ENCODE data around the gene NYAP2.

Gene NYAP2

DNA sequence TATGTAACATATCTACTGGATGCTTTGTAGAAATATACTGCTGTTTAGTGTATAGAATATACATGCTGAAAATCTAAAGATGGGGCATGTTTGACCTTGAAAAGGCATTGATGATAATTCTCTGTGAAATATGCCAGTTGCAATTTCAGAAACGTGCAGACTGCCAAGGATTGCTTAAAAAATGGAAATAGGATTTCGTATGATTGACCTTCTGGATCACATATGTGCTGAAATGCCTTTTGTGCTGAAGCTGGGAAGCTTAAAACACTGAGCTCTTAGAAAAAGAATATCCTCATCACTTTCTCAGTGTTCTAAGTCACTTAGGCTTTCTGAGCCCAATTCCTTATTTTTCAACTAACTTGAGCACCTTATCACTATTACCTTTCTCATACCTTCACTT, 14.3 kb downstream of the NYAP2 start:
- TF ChIP-seq GATA3 (IDR thresholded peaks at IDR 0.05; ENCODE audit: low read depth, low read length), result no peak
- no peak for TF ChIP-seq GATA2 (IDR thresholded peaks at IDR 0.05; ENCODE audit: low read depth, low read length)

DNA sequence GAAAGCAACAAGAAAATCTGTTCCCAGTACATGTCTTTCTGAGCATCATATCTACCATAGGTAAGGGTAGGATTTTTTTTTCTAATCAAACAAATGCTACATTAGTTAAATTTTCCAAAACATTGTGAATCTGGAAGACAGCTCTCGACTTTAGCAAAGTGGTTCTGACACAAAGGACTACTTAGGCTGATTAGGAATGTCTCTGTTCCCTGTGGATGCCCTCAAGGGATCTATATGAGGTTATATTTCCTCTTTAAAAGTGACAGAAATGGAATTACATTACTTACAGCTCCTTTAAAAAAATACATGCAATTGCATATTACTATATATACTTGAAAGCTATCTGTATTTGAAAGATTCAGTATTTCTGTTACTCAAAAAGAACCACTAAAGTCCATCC, 15.4 kb downstream of the NYAP2 start:
- no peak for TF ChIP-seq GATA2 (IDR thresholded peaks at IDR 0.05; ENCODE audit: low read depth, low read length)
- TF ChIP-seq GATA3 (IDR thresholded peaks at IDR 0.05; ENCODE audit: low read depth, low read length), result no peak

DNA sequence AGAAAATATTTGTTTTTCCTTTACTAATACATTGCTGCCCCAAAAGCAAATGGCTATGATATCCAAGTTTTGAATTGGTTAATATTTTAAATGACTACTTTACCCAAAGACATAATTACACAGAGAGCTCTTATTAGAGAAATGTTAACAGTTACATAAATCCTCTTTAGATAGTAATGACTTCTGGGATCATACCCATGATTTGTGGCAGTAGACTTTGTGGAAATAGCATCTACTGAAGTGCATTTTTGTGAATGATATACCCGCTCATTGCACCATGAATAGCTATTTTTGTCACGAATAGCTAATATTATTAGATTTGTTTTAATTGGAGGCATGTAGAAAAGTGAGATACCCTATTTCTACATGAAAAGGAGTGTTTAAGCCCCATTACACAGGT, 15.8 kb downstream of the NYAP2 start:
- TF ChIP-seq GATA3 (IDR thresholded peaks at IDR 0.05; ENCODE audit: low read depth, low read length) (no peak), GATA2 (IDR thresholded peaks at IDR 0.05; ENCODE audit: low read depth, low read length) (no peak)

DNA sequence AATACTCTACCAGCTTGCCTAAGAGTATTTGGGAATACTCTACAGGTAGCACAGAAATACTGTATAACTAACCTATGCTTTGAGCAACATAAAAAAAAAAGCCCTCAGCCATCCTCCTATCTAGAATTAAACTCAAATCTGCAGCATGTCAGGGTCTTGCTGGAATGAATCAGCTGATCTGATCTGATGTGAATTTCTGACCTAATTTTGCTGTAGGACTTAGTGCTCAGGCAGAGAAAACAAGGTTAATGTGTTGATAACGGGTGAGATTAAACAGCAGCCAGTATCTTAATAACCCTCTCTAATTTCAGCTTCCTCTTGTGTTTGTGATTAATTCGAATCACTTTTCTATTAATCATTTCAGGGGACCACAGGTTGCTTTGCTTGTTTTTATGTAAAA, 16.3 kb downstream of the NYAP2 start:
- peak; percentile 96 for TF ChIP-seq GATA2 (IDR thresholded peaks at IDR 0.05; ENCODE audit: low read depth, low read length)
- peak; percentile 97 for TF ChIP-seq GATA3 (IDR thresholded peaks at IDR 0.05; ENCODE audit: low read depth, low read length)

DNA sequence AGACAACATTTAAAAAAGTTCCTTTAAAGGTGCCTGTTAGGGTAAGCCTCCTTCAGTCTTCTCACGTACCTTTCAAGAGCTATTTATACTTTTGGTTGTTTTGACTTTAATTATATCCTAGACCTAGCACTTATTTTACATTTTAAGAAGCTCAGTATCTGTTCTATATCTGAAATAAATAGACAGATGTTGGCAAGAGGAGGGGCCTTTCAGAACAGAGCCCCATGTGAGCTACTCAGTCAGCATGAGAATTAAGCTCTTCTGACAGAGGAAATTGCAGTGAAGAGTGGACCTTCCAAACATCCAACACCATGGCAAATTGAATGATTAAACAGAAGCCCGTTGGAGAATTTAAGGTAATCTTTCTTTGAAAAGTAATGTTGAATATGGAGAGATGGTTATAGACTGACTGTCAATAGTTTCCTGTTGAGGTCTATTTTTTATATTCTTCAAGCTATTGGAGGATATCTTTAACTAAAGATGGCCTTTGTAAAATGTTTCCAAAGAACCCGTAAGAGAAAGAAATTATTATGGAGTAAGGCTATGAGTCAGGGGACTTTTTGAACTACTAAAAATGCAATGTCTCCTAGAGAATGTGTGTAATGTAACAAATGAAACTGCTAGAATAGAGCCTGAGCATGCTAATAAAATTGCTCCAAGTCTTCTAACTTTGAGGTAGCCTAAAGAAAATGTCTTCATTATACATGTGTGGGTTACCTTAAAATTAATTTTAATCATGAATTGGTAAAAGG, 17.3 kb downstream of the NYAP2 start:
- no peak for TF ChIP-seq GATA3 (IDR thresholded peaks at IDR 0.05; ENCODE audit: low read depth, low read length)
- no peak for TF ChIP-seq GATA2 (IDR thresholded peaks at IDR 0.05; ENCODE audit: low read depth, low read length)

DNA sequence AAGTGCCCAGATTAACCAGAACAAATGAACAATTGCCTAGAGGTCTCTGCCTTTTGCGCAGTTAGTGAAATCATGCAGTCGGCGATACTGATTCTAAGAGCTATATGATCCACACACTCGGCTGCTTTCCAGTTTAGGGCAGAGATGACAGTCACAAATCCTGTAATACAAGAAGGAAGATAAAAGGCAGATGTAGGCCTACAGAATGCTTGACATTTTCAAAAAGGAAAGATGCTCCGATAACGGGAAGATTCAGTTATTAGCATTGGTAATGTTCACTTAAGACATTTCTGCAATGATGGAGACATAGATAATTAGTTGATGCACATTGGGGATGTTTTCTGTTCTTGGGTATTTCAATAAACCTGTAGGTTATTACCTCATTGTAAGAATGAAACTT, 19.5 kb downstream of the NYAP2 start:
- TF ChIP-seq GATA3 (IDR thresholded peaks at IDR 0.05; ENCODE audit: low read depth, low read length) (peak; percentile 76), GATA2 (IDR thresholded peaks at IDR 0.05; ENCODE audit: low read depth, low read length) (peak; percentile 64; the same call in 1 of the 2 replicates)

DNA sequence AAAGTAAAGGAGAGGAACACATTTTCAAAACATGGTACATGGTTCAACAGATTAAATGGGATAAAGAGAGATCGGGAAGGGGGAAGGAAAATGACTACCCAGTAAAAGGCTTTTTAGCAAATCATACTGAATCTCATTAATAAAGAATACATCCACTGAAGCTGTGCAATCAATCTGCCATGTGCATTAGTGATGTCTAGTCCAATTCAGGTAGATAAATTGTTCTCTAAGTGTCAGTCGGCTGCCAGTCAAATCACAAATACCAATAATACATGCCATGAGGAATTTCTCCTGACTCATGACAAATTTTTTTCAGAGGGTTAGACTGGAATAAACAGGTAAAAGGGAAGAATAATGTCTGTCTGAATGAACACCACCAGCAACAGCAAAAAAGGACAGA, 22.6 kb downstream of the NYAP2 start:
- no peak for TF ChIP-seq GATA3 (IDR thresholded peaks at IDR 0.05; ENCODE audit: low read depth, low read length)
- no peak for TF ChIP-seq GATA2 (IDR thresholded peaks at IDR 0.05; ENCODE audit: low read depth, low read length)

DNA sequence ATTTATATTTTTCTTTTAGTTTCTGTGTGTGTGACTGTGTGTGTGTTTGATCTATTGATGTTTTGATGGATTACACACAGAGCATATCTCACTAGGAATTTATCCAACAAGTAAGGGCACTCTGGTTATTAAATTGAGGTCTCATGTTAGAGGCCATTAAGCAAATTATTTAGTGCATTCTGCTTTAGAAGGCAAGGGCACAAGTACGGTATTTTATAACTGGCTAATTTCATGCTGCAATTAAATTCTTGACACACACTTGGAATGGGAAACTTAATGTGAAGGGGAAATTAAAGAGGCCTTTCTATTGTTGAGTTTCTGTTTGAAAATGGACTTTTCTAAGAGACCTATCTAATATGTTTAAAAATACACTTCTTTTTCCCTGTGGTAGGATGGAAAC, 25.8 kb downstream of the NYAP2 start:
- TF ChIP-seq GATA3 (IDR thresholded peaks at IDR 0.05; ENCODE audit: low read depth, low read length) (no peak), GATA2 (IDR thresholded peaks at IDR 0.05; ENCODE audit: low read depth, low read length) (no peak)

DNA sequence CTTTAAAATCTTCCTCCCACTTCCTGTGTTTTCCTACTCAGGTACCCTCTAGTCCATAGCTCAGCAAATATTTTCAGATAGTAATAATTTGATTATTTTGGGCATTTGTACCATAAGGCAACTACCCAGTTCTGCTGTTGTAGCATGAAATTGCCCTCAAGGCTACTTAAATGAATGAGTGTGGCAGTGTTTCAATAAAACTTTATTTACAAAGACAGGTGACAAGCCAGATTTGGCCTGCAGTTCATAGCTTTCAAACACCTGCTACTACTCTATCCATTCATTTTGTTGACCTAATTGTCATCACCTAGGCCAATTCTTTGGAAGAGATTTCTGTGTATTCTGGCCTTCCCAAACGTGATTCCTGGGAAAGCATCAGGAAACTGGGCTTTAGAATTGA, 28.9 kb downstream of the NYAP2 start:
- TF ChIP-seq GATA3 (IDR thresholded peaks at IDR 0.05; ENCODE audit: low read depth, low read length) (no peak), GATA2 (IDR thresholded peaks at IDR 0.05; ENCODE audit: low read depth, low read length) (no peak)

DNA sequence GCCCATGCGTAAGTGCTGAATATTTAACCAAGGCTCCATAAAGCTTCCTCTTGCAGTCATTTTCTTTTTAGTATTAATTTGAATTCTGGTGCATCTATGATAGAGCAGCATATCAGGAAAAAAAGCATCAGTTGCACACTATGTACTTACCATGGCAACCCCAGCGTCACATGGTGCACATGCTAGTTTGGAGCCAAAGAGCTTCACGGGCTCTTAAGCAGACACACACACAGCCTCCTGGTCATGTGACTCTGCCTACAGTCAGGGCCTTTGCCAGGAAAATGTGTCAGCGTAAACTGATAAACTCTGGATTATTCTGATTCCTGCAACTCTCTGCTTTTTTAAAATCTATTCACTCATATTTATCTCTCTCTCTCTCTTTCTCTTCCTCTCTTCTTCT, 30.2 kb downstream of the NYAP2 start:
- TF ChIP-seq GATA2 (IDR thresholded peaks at IDR 0.05; ENCODE audit: low read depth, low read length), result no peak

DNA sequence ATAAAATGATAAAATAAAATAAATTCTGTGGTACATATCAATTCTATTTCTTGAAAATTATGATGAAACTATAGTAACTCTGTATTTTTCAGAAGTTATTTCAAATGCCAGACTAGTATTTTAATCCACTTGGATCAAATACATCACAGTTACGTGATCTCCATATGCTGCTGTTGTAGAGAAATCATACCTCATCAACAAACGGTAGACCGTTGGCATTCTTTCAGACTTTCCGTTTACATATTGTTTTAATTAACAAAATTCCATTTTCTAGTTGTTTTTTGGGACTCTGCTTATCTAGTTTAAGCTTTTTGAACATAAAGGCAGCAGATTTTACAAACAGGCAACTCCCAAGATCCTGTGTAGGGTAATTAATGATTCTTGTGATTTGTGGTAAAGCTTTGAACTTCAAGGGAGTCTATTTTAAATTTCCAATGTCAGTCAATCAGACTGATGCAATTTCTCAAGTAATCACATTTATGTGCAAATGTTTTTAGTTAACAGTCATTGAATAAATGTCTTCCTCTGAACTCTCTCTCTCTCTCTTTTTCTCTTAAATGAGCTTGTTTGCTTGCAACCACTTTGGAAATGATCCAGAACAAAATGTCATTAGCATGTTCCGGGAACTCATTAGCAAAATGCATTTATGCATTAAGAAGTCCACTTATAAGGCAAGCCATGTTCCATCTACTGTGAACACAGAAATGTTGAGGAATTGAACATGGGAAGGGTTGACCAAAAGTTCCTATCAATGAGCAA, 31.8 kb downstream of the NYAP2 start:
- TF ChIP-seq GATA3 (IDR thresholded peaks at IDR 0.05; ENCODE audit: low read depth, low read length) (no peak), GATA2 (IDR thresholded peaks at IDR 0.05; ENCODE audit: low read depth, low read length) (no peak)

DNA sequence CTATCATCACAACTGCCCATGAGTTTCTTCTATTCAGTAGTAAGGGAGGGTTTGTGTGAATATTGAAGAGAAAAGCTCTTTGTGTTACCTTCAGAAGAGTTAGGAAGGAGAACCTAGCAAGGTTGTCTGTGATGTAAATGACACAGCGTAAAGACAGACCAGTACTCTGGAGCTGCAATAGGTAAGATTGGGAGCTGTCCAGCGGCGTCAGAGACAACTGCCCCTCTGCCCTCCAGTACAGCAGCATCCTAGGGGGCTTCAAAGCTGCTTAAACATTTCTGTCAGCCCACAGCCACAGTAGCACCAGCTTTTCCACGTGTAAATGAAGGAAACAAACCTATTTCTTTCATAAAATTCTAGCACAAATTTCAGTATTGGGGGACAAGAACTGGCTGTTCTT, 34.5 kb downstream of the NYAP2 start:
- TF ChIP-seq GATA2 (IDR thresholded peaks at IDR 0.05; ENCODE audit: low read depth, low read length) (no peak), GATA3 (IDR thresholded peaks at IDR 0.05; ENCODE audit: low read depth, low read length) (no peak)

DNA sequence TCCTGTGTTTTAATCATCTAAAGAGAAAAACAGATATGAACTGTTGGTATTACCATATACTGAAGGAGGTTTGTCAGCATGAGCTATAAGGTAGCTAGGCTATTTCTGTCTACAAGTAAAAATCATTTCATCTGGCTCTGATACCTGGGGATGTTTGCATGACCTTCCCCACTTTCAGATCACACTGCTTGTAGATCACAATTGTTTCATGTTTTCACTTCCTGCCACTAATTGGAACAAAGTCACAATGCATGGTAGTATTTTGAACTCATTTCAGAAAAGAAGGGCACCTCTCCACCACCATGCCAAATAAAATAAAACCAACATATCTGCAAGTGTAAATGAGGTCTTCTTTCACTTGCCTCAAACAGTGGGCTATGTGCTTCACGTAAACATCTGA, 37.8 kb downstream of the NYAP2 start:
- TF ChIP-seq GATA3 (IDR thresholded peaks at IDR 0.05; ENCODE audit: low read depth, low read length) (no peak), GATA2 (IDR thresholded peaks at IDR 0.05; ENCODE audit: low read depth, low read length) (no peak)

DNA sequence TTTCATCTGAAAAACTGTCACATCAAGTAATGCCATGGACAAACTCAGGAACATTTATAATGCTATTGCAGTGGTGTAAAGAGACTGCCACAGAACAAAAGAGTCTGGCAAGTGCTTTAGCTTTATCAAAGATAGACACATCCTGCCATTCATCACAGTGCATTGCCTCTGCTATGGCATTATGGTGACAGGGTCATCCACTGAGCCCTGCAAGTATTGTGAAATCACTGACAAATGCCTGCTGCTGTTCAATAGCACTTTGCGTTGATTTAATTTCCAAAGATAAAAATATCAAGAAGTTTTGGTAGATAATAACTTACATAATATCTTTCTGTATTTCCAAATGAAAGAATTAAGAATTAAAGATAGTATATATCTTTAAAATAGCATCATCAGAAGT, 38.7 kb downstream of the NYAP2 start:
- 0 out of 2 replicates have a peak, but pooled peaks have one; percentile 26 for TF ChIP-seq GATA3 (IDR thresholded peaks at IDR 0.05; ENCODE audit: low read depth, low read length)
- no peak; the same call in 1 of the 2 replicates for TF ChIP-seq GATA2 (IDR thresholded peaks at IDR 0.05; ENCODE audit: low read depth, low read length)

DNA sequence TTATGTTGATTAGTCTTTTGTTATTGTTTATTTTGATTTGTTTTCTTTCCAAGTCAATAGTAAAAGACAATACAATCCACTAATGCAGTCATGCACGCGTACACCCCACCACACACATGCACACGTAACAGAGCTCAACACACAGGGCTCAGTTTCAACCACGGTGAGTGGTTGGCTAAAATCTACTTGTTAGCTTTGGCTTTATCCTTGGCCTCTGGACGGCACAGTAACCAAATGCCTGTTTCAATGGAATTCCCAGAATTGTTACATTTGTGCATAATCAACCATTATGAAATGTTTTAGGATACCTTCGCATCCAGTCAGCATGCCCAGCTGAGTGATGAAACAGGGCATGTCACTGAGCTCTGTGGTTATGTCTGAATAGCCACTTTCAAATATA, 53.2 kb downstream of the NYAP2 start:
- TF ChIP-seq GATA3 (IDR thresholded peaks at IDR 0.05; ENCODE audit: low read depth, low read length) (no peak), GATA2 (IDR thresholded peaks at IDR 0.05; ENCODE audit: low read depth, low read length) (no peak)
